GM19468 (cell line): ENCODE data around the gene BRSK1.

Experiments
- ATAC-seq: cut with Tn5 transposase; IDR thresholded peaks from one replicate; pipeline ENCODE4 v1.9.1; 2021; ENCODE audit warnings: mild to moderate bottlenecking, moderate library complexity, moderate number of reproducible peaks; ENCODE audit not compliant: unreplicated experiment; ENCODE audit errors: extremely low read depth

BRSK1 gene

DNA sequence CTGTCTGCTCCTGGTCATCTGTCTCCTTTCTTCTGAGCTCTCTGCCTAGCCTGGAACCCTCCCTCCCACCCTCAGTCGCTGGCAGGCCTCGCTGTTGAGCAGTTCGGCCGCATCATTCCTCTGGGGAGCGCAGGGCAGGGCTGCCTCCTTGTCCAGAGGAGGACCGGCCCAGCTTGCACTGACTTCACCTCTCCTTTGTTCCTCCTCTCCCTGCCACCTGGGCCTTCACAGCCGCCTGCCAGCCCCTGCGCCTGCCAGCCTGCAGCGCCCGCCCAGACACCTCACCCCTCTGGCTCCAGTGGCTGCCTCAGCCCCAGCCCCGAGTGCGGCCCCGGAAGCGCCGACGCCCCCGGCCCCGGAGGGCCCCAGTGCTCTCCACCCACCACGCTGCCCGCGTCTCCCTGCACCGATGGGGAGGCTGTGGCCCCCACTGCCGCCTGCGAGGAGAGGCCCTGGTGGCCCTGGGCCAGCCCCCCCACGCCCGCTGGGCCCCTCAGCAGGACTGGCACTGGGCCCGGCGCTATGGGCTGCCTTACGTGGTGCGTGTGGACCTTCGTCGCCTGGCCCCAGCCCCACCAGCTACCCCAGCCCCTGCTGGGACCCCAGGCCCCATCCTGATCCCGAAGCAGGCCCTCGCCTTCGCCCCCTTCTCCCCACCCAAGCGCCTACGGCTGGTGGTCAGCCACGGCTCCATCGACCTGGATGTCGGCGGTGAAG lies 63.1 kb downstream of the BRSK1 start:
- no peak for ATAC-seq

DNA sequence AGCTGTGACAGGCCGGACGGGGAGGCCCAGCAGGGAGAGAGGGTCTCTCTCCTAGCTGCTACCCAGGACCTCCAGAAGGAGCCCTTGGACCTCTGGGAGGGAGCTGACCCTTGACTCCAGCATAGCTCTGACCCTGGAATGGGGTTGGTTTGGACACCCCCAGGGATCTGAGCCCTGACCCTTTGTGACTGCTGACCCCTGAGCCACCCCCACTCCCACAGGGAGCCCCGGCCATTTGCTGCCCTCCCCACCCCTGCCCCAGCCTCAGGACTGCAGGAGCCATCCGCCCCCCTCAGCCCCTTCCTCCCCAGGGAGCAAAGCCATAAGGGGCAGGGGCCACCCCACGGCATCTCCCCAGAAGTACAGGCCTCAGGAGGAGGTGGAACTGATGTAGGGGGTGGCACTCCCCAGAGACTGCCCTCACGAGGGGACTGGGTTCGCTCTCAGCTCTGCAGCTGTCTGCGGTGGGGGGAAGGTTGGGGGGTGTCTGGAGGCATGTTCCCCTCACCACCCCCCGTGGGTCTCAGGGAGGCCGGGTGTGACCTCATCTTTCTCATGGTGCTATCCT lies 63.7 kb downstream of the BRSK1 start:
- no peak for ATAC-seq

DNA sequence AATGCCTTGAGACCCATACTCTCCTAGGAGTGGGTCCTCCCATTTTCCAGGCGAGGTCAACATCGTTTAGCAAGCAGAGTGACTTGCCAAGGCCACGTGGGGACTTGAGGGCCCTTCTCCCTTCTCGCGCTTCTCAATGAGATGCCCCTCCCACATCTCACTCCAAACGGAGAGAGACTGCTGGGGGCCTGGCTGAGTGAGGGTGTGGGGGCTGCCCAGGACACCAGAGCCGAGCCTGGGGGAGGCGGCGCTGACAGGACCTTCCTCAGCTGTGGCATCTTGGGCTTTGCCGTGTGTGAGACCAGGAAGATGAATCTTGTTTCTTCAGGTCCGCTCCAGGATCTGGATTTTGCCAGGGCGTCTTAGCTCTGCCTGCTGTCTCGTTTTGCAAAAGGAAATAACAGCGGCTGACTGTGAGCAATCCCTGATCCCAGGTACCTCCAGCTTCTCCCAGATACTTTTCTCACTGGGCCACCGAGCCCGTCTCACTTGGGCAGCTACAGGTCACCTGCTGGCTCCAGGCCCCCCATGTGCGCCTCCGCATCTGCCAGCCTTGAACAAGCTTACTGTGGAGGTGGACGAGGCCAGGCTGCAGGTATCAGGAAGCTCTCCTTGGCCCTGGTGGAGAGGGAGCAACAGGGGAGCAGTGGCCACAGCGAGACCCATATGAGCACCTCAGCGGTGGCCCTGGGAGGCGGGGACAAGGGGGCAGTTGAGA lies 64.7 kb downstream of the BRSK1 start:
- no peak for ATAC-seq

DNA sequence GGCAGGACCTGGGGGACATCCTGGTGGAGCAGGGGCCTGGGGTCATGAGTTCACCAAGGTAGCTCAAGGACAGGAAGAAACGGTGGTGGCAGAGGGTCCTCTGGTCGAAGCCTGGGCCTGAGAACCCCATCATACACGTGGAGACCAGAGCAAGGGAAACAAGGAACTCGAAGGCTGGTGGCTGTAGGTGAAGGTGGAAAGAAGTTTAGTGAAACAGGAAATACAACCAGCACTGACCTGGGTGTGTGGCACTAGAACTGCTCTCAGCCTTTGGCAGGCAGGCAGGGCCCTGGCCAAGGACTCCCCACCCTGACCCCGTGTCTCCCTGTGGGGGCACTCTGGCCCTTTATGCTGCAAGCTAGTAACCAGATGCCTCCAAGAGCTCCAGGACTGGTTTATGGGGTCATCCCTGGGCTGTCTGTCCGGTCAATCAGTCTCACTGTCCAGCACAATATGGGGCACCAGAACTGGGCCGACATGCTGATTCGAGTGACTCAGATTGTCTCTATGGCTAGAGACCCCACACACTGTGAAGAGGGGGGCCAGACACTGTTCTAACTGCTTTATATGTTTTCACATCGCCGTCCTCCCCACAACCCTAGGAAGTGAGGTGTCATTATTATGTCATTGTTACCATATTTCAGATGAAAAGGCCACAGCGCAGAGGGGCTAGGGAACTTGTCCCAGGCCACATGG lies 67.0 kb downstream of the BRSK1 start:
- ATAC-seq: no peak

DNA sequence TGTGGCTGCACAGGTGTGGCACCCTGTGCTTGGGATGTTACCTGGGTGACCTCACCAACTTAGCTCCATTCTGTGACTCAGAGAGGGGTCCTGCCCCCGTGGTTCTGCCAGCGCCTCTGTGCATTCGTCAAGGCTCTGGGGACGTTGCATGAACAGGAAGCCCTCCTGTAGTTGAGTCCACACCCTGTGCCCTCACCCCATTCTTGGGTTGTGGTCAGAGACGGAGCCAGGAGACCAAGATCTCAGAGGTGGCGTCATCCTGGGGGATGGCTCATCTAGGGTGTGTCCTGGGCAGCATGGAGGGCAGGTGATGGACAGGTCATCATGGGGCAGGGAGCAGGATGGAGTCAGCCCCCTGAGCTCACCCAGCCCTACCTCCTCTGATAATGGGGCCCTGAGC lies 68.2 kb downstream of the BRSK1 start:
- no peak for ATAC-seq

DNA sequence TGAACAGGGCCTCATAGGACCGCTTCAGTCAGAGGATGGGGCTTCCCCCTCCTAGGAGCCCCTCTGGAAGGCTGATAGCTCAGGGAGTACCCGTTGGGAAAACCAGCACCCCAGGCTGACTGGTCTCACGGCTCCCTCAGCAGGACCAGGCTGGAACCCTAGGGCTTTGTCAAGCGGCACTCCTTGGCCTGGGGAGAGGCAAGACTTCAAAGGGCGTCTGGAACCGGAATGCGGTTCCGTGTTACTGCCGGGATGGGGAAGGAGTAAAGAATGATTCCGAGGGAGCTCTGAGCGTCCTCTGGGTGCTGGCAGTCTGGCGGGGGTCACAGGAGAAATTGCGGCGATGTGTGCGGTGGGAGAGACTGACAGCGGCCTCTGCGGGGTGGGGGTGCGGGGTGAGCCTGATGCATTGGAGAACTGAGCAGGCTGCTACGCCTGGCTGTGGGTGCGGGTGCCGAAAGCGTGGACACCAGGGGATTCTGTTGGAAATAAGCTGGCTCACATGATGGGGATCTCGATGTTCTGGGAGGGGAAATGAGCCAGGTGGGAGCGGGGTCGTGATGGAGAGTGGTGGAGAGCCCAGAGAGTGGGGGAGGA lies 68.8 kb downstream of the BRSK1 start:
- ATAC-seq: no peak

DNA sequence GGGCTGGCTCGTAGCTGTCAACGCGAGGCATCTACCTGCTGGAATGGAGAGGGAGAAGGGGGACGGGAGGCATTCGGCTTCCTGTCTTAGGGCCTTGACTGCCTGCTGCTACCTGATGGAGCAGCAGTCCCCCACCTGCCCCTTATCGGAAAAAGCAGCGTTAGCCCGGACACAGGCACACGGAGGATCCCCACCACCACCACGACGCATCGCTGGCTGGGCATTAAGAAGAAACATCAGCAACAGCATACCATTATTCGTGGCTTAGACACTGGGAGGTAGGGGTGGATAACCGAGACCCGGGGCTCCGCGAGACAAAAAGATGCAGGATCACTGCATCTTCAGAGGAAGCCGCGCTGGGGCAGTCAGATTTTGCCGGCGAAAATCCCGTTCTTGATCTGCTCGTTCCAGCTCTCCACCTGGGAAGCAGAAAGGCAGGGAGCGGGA lies 69.6 kb downstream of the BRSK1 start:
- no peak for ATAC-seq

DNA sequence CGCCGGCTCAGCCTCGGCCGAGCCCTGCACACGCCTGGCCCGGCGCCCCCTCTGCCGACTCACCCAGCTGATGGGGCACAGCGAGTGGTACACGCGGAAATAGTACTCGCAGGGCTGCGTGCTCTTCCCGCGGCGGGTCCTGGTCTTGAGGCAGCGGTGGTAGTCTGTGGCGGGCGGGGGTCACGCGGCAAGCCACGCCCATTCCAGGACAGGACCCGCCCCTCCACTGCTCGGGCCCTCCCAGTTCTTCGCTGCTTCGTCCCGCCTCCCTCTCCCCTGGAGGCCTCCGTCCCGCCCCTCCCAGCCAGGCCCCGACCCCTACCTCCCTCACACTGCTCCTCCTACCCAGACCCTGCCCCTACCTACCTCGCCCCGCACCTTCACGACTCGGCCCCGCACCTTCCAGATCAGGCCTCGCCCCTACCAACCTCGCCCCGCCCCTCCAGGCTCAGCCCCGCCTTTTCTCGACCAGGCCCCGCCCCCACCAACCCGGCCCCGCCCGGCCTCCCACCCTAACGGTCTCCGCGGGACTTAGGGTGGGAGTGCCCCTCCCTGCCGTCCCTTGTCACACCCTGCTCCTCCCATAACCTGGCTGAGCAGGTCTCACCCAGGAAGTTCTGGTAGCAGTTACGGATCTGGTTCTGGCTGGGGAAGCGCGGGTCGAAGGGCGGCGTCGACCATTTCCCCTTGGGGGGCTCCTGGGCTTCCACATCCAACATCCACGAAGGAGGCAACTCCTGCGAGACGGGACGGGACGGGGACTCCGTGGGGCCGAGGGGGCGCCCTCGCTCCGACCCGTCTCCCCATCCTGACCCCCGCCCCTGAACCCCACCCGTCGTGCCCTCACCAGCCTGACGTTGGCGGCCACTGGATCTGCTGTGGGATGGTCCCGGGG lies 70.3 kb downstream of the BRSK1 start:
- ATAC-seq: no peak

DNA sequence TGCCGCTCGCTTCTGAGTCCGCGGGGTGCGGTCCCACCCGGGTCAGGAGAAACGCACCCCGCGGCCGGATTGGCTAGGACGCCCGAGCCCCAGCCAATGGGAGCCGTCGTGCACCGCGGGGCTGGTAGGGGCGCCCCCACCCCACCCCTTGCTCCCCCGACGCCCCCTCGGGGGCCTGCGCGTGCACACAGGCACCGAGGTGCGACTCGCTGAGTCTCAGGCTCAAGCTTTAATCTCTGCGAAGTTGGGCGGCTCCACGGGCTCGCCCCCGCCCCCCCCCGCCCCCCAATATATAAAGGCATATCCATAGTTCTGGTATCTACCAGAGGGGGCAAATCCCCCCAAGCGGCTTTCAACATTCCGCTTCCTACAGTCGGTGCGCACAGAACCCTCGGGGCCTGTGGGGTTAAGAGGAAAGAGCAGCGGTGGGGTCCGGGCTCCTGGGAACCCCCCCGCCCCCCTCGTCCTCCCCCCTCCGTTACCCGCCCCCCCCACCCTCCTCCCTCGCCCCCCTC lies 71.0 kb downstream of the BRSK1 start, which contains the start of gene COX6B2:
TSS of gene COX6B2 (minus strand) at position 22 of the 515 bp plus-strand sequence. CDS start 198 bp downstream, outside the sequence.
- no peak for ATAC-seq

DNA sequence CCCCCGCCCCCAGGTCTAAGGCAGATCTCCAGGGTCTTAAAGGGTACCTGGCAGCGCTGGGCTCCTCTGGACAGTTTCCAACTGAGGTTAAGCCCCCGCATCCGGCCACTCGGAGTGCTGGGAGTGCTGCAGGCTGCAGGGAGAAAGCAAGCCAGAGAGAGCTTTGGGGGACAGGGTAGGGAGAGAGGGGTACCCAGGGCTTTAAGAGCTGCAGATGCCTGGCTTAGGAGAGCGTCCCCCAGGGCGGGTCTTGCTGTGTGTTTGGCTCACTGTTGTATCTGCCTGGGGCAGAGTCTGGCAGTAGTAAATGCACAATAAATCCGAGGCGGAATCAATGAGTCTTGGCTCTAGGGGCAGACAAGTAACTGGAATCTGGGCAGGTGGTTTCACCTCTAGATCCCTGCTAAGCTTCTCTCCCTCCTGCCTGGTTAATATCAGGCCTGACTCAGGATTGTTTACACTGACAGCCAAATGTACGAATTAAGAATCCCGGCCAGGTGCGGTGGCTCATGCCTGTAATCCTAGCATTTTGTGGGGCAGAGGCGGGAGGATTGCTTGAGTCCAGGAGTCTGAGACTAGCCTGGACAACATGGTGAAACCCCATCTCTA lies 71.5 kb downstream of the BRSK1 start:
- ATAC-seq: no peak

DNA sequence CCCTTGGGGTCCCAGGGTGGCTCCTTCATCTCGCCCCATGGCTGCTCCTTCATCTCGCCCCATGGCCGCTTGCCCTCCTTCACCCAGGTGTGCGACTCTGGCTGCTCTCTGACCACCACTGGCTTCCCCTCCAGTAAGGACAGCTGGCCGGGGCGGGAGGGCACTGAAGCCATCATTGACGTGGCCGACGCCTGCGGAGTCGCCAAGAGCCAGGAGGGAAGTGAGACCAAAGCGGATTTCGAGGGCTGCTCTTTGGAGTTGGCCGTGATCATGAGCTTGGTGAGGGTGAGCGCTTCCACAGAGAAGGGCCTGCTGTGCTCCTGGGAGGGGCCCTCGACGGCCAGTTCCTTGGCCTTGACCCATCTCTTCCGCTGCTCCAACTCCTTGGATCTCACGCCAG lies 74.7 kb downstream of the BRSK1 start:
- ATAC-seq: no peak

DNA sequence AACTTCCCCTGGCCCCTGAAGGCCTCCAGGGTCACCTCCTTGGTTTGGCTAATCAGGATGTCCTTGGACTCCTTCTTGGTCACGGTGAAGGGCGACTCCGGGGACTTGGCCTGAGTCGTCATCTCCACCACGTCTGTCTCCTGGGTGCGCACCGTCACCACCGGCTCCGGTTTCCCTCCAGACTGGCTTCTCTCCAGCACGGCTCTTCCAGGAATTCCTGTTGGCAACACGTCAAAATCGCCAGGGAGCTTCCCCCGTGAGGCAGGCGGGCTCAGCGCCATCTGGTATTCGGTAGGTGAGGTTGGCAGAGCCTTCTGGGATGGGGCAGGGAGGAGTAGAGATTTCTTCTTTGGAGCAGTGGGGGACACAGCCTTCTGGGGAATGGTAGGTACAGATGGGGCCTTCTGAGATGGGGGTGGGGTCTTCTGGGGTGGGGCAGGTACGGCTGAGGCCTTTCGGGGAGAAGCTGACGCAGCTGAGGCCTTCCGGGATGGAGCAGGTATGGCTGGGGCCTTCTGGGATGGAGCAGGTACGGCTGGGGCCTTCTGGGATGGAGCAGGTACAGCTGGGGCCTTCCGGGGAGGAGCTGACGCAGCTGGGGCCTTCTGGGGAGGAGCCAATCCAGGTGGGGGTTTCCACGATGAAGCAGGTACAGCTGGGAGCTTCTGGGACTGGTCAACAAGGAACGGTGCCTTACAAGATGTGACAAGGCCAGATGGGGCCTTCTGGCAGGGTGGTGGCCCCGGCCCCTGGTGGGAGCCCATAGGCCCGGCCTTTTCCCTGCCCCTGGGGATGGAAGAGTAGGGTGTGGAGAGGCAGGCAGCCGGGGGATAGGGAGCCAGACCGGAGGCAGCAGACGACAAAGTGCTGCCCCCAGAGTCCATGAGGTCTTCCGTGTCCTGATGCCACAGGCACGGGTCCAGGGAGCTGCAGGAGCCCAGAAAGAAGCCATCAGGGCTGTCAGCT lies 75.4 kb downstream of the BRSK1 start:
- ATAC-seq: no peak

DNA sequence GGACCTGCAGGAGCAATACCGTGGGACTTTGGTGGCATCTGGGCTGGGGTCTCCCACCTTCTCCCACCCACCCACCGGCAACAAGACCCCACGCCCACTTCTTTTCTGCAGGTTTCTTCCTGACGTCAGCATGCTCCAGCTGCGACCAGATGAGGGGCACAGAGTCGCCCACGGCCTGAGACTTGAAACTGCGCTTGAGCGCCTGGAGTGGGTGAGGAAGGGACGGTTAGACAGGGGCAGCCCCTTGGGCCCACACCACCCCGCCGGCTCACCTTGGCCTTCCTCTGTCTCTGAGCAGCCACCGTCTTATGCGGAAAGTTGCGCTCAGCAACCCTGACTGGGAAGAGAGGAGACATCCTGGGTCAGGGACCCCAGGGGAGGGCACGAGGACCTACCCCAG lies 77.1 kb downstream of the BRSK1 start:
- ATAC-seq: no peak
